HepG2 (cell line): ENCODE data around the gene TTBK1. TPM values are rescaled to one million over a fixed set of nuclear protein-coding genes. Genes with fewer than 3 reads are reported as not detected.

ENCODE experiments used
- ARID5B ChIP-seq: IDR thresholded peaks from 2 replicates; pipeline ENCODE4 v1.4.0; 2020; ENCODE audit warnings: mild to moderate bottlenecking, missing genetic modification reagents
- BRD4 ChIP-seq: sonication (generic); formaldehyde crosslinking; IDR thresholded peaks from 2 replicates; pipeline ENCODE4 v1.4.0; 2020; ENCODE audit warnings: missing genetic modification reagents
- CBX1 ChIP-seq: IDR thresholded peaks from one replicate; pipeline ENCODE4 v1.6.1; 2016; ENCODE audit warnings: antibody characterized with exemption, low read depth
- CREM ChIP-seq, 2 experiments: sonication (generic) in 1 of 2; formaldehyde crosslinking in 1 of 2; IDR thresholded peaks; 2 replicates each; pipeline versions ENCODE4 v1.4.0 to v1.6.1; 2016 to 2020; ENCODE audit warnings: antibody characterized with exemption in 1 of 2, mild to moderate bottlenecking in 1 of 2, missing genetic modification reagents in 1 of 2
- DR1 ChIP-seq: sonication (generic); formaldehyde crosslinking; IDR thresholded peaks from 2 replicates; pipeline ENCODE4 v1.8.0; 2021; ENCODE audit warnings: mild to moderate bottlenecking, missing genetic modification reagents, inconsistent platforms
- DZIP1 ChIP-seq: sonication (generic); formaldehyde crosslinking; IDR thresholded peaks from 2 replicates; pipeline ENCODE4 v1.5.0; 2020; ENCODE audit warnings: mild to moderate bottlenecking, missing genetic modification reagents
- FOXP4 ChIP-seq: sonication (generic); formaldehyde crosslinking; IDR thresholded peaks from 2 replicates; pipeline ENCODE4 v1.4.0; 2020; ENCODE audit warnings: missing genetic modification reagents
- POLR2AphosphoS2 ChIP-seq: IDR thresholded peaks from 2 replicates; pipeline ENCODE4 v1.6.1; 2011; ENCODE audit warnings: low read depth, low read length, improper control_type of control experiment
- SATB2 ChIP-seq: sonication (generic); formaldehyde crosslinking; IDR thresholded peaks from 2 replicates; pipeline ENCODE4 v1.5.0; 2020; ENCODE audit warnings: missing genetic modification reagents
- SETDB1 ChIP-seq: sonication (generic); formaldehyde crosslinking; IDR thresholded peaks from 2 replicates; pipeline ENCODE4 v1.5.1; 2020; ENCODE audit warnings: missing genetic modification reagents, mild to moderate bottlenecking, borderline replicate concordance
- TFDP2 ChIP-seq: sonication (generic); formaldehyde crosslinking; IDR thresholded peaks from 2 replicates; pipeline ENCODE4 v1.4.0; 2020; ENCODE audit warnings: missing genetic modification reagents
- ZBTB3 ChIP-seq: sonication (generic); formaldehyde crosslinking; IDR thresholded peaks from 2 replicates; pipeline ENCODE4 v1.4.0; 2020; ENCODE audit warnings: low read depth, mild to moderate bottlenecking, moderate library complexity, missing genetic modification reagents, borderline replicate concordance
- ZNF180 ChIP-seq: sonication (generic); formaldehyde crosslinking; IDR thresholded peaks from 2 replicates; pipeline ENCODE4 v1.4.0; 2020; ENCODE audit warnings: low read depth, missing genetic modification reagents, borderline replicate concordance
- ZNF552 ChIP-seq: sonication (generic); formaldehyde crosslinking; IDR thresholded peaks from 2 replicates; pipeline ENCODE4 v1.9.0; 2022; ENCODE audit warnings: missing genetic modification reagents, mild to moderate bottlenecking, borderline replicate concordance
- ZNF720 ChIP-seq: sonication (generic); formaldehyde crosslinking; IDR thresholded peaks from 2 replicates; pipeline ENCODE4 v1.4.0; 2020; ENCODE audit warnings: missing genetic modification reagents
- polyA plus RNA-seq, 8 experiments: library from polyadenylated mRNA; depleted of rRNA in 3 of 8; stranded (reverse) in 7 of 8; unstranded in 1 of 8; fragments of >200 nt; fragmentation: Illumina TruSeq in 4 of 8; extraction: Trizol in 4 of 8; gene quantifications; 2 replicates each; pipeline versions ENCODE4 v1.2.1 to v1.2.3, GENCODE V29; 2011 to 2016; ENCODE audit warnings: low read depth in 4 of 8, missing spikeins in 1 of 8, mixed read lengths in 1 of 8; ENCODE audit not compliant: insufficient read depth in 1 of 8
- total RNA-seq, 5 experiments: library from RNA; depleted of rRNA; stranded (reverse); fragments of >200 nt; fragmentation: Illumina TruSeq; extraction: Trizol; gene quantifications; 2 replicates each; pipeline ENCODE4 v1.2.3, GENCODE V29; 2016; ENCODE audit warnings: low read depth in 1 of 5

TTBK1 gene
- total and polyA plus RNA-seq, 2 of the 13 experiments (the other 11 are each of a cell fraction or from before 2014, with no cell fraction given) = 0.24 to 0.33 TPM

- TF ChIP-seq ARID5B = 0 out of 2 replicates have a peak, but pooled peaks have one; percentile 1
- TF ChIP-seq BRD4 (CRISPR knock-in tag) = peak; percentile 7; the same call in 1 of the 2 replicates
- TF ChIP-seq SETDB1 (CRISPR knock-in tag) = peak; percentile 52; the same call in 1 of the 2 replicates
- TF ChIP-seq DZIP1 (CRISPR knock-in tag) = no peak
- no peak for TF ChIP-seq TFDP2 (CRISPR knock-in tag)
- no peak for TF ChIP-seq ZNF180 (CRISPR knock-in tag)
- no peak for TF ChIP-seq SATB2 (CRISPR knock-in tag)
- no peak for TF ChIP-seq ZNF552 (CRISPR knock-in tag)
- no peak for TF ChIP-seq DR1 (CRISPR knock-in tag)
- TF ChIP-seq ZBTB3 (CRISPR knock-in tag) = no peak
- TF ChIP-seq CBX1 = no peak
- TF ChIP-seq FOXP4 (CRISPR knock-in tag) = no peak
- peak; percentile 29; the same call in 1 of the 2 replicates for TF ChIP-seq POLR2AphosphoS2
- no peak for TF ChIP-seq CREM (IDR thresholded peaks at IDR 0.05)
- no peak for TF ChIP-seq CREM (CRISPR knock-in tag; IDR thresholded peaks at IDR 0.05)
- no peak for TF ChIP-seq ZNF720 (CRISPR knock-in tag)
Measured at GRCh38 chr6:43274127-43274915, 31.0 kb downstream of the TTBK1 start (continued).
